HUES64 (cell line): ENCODE data around the gene TMEM269. TPM values are rescaled to one million over a fixed set of nuclear protein-coding genes. Genes with fewer than 3 reads are reported as not detected.

ENCODE experiments used
- H3K27ac ChIP-seq: 2 replicates; pipeline ENCODE4 v1.7.0; 2013; ENCODE audit warnings: low read depth, low read length, inconsistent platforms
- H3K27me3 ChIP-seq: 2 replicates; pipeline ENCODE4 v1.6.1; 2013; ENCODE audit warnings: mild to moderate bottlenecking, low read length; ENCODE audit not compliant: insufficient read depth
- H3K36me3 ChIP-seq: 2 replicates; pipeline ENCODE4 v1.6.1; 2013; ENCODE audit warnings: mild to moderate bottlenecking, low read length; ENCODE audit not compliant: insufficient read depth
- H3K4me1 ChIP-seq: 2 replicates; pipeline ENCODE4 v1.6.1; 2013; ENCODE audit warnings: mild to moderate bottlenecking, low read length, moderate library complexity; ENCODE audit not compliant: insufficient read depth
- H3K4me3 ChIP-seq: 2 replicates; pipeline ENCODE4 v1.5.1; 2013; ENCODE audit warnings: mild to moderate bottlenecking, low read length, moderate library complexity
- H3K9ac ChIP-seq: 2 replicates; pipeline ENCODE4 v1.6.1; 2013; ENCODE audit warnings: mild to moderate bottlenecking, low read depth, low read length
- H3K9me3 ChIP-seq: 2 replicates; pipeline ENCODE4 v1.6.1; 2013; ENCODE audit warnings: low read depth, low read length; ENCODE audit not compliant: insufficient read depth
- WGBS: fragments of 150-250, 120-280 bp; methylation state at CpG from one replicate; pipeline ENCODE4 v1.1.7; 2013; ENCODE audit warnings: missing lambda C conversion rate; 5-methylcytosine and 5-hydroxymethylcytosine counted together
- polyA plus RNA-seq, 2 experiments: library from polyadenylated mRNA; stranded (reverse); fragments of 50-300 nt; gene quantifications; one replicate each; pipeline ENCODE4 v1.2.3, GENCODE V29; 2013

The TMEM269 gene
- polyA plus RNA-seq (2013, experiment 1 of 2), result 0.20 TPM
- polyA plus RNA-seq (2013, experiment 2 of 2), result 0.19 TPM

GRCh38 chr1:42784946-42785693 is at the start of gene TMEM269:
Gene TMEM269, plus strand, starts transcription at chr1:42784991. Its CDS starts 4,903 bp downstream, at chr1:42789894.
- 87% methylated on average over 54 of the region's 54 CpGs for WGBS
- H3K4me3 ChIP-seq, result no peak within 1 kb of the TSS
- peaks cover 4% of the 10 kb centered on the region; the same call in 1 of the 2 replicates for H3K4me1 ChIP-seq
- H3K27ac ChIP-seq, result no peak within 1 kb of the TSS
- H3K9ac ChIP-seq, result no peak within 1 kb of the TSS
- no peaks in the 10 kb centered on the region for H3K27me3 ChIP-seq
- no peaks in the 10 kb centered on the region for H3K9me3 ChIP-seq
- peaks cover 26% of the 10 kb centered on the region for H3K36me3 ChIP-seq

GRCh38 chr1:42735056-42735455 is 49.7 kb upstream of the TMEM269 start:
- H3K36me3 ChIP-seq, result no peaks in the 10 kb centered on the region
- 93% methylated on average over 11 of the region's 11 CpGs for WGBS

GRCh38 chr1:42735477-42736105 is 49.2 kb upstream of the TMEM269 start:
- H3K27me3 ChIP-seq, result no peaks in the 10 kb centered on the region
- H3K36me3 ChIP-seq, result no peaks in the 10 kb centered on the region
- H3K4me3 ChIP-seq, result no peak overlapping the region
- 91% methylated on average over 14 of the region's 14 CpGs for WGBS
- H3K4me1 ChIP-seq, result peaks cover 16% of the 10 kb centered on the region
- no peak overlapping the region for H3K27ac ChIP-seq
- H3K9me3 ChIP-seq, result no peaks in the 10 kb centered on the region
- no peak overlapping the region for H3K9ac ChIP-seq

More at GRCh38 chr1:42735056-42735455, 49.7 kb upstream of the TMEM269 start:
- Histone ChIP-seq H3K4me1 (peaks cover 12% of the 10 kb centered on the region; the same call in 1 of the 2 replicates), H3K27me3 (no peaks in the 10 kb centered on the region), H3K4me3 (no peak overlapping the region), H3K27ac (no peak overlapping the region), H3K9me3 (no peaks in the 10 kb centered on the region), H3K9ac (no peak overlapping the region)

- Histone ChIP-seq H3K4me1 (peaks cover 21% of the 10 kb centered on the region), H3K36me3 (no peaks in the 10 kb centered on the region), H3K9me3 (no peaks in the 10 kb centered on the region), H3K9ac (no peak overlapping the region), H3K27ac (no peak overlapping the region), H3K4me3 (no peak overlapping the region), H3K27me3 (no peaks in the 10 kb centered on the region)
- 77% methylated on average over 4 of the region's 4 CpGs for WGBS
These were observed 48.6 kb upstream of the TMEM269 start for GRCh38 chr1:42736152-42736551.

- Histone ChIP-seq H3K4me1 (peaks cover 26% of the 10 kb centered on the region), H3K9ac (no peak overlapping the region), H3K9me3 (no peaks in the 10 kb centered on the region), H3K27me3 (no peaks in the 10 kb centered on the region), H3K27ac (no peak overlapping the region), H3K36me3 (no peaks in the 10 kb centered on the region), H3K4me3 (no peak overlapping the region)
- WGBS, result 83% methylated on average over 8 of the region's 8 CpGs
These were observed 48.1 kb upstream of the TMEM269 start for GRCh38 chr1:42736571-42737200.

- 90% methylated on average over 5 of the region's 5 CpGs for WGBS
- H3K27ac ChIP-seq, result no peak overlapping the region
- H3K9me3 ChIP-seq, result no peaks in the 10 kb centered on the region
- no peaks in the 10 kb centered on the region for H3K36me3 ChIP-seq
- no peaks in the 10 kb centered on the region for H3K27me3 ChIP-seq
- no peak overlapping the region for H3K4me3 ChIP-seq
- H3K4me1 ChIP-seq, result peaks cover 29% of the 10 kb centered on the region
- H3K9ac ChIP-seq, result no peak overlapping the region
These were observed 47.5 kb upstream of the TMEM269 start for GRCh38 chr1:42737257-42737656.

GRCh38 chr1:42737986-42738677 is 46.7 kb upstream of the TMEM269 start:
- Histone ChIP-seq H3K36me3 (no peaks in the 10 kb centered on the region), H3K4me3 (no peak overlapping the region), H3K9ac (no peak overlapping the region), H3K27ac (no peak overlapping the region), H3K9me3 (no peaks in the 10 kb centered on the region), H3K27me3 (no peaks in the 10 kb centered on the region), H3K4me1 (peaks cover 31% of the 10 kb centered on the region)
- WGBS, result 87% methylated on average over 21 of the region's 21 CpGs

GRCh38 chr1:42738678-42739226 is 46.0 kb upstream of the TMEM269 start:
- 87% methylated on average over 8 of the region's 8 CpGs for WGBS
- no peak overlapping the region for H3K9ac ChIP-seq

GRCh38 chr1:42739753-42740700 is 44.8 kb upstream of the TMEM269 start, which contains the start of gene CLDN19:
Gene CLDN19, minus strand, starts transcription at chr1:42740236. Its CDS starts 173 bp downstream, at chr1:42740063.
- Histone ChIP-seq H3K27ac (peak within 1 kb of the TSS; percentile 59; the same call in 1 of the 2 replicates), H3K36me3 (no peaks in the 10 kb centered on the region), H3K27me3 (no peaks in the 10 kb centered on the region), H3K9me3 (no peaks in the 10 kb centered on the region), H3K4me3 (peak within 1 kb of the TSS; percentile 43), H3K9ac (peak within 1 kb of the TSS; percentile 2; the same call in 1 of the 2 replicates), H3K4me1 (peaks cover 36% of the 10 kb centered on the region)
- WGBS, result 33% methylated on average over 27 of the region's 27 CpGs

More at GRCh38 chr1:42738678-42739226, 46.0 kb upstream of the TMEM269 start:
- Histone ChIP-seq H3K4me3 (no peak overlapping the region), H3K9me3 (no peaks in the 10 kb centered on the region), H3K4me1 (peaks cover 36% of the 10 kb centered on the region), H3K27me3 (no peaks in the 10 kb centered on the region), H3K36me3 (no peaks in the 10 kb centered on the region), H3K27ac (no peak overlapping the region)
